ENCODE results near the gene RASSF6. TPM values are rescaled to one million over a fixed set of nuclear protein-coding genes. Genes with fewer than 3 reads are reported as not detected.
A peak's percentile ranks its signal among the peaks of the same experiment; 100 is the strongest.
"Not testable (repeated sequence)": the region's sequence is repeated elsewhere in the genome, so short reads cannot be mapped to it uniquely, and the experiment has no call there.

RASSF6 gene
- polyA plus RNA-seq, result not detected

- H3K4me1 Mint-ChIP-seq, result no peaks in the 10 kb centered on the region
- peaks cover 0 to 4% (median 2%) of the 10 kb centered on the region in 3 donors for H3K27me3 Mint-ChIP-seq (ENCODE audit: low read depth in 3 of 3)
- no peak within 1 kb of the TSS for H3K27ac Mint-ChIP-seq
- peaks cover 0 to 6% (median 0%) of the 10 kb centered on the region in 6 donors for H3K9me3 Mint-ChIP-seq
- H3K4me3 Mint-ChIP-seq, result no peak within 1 kb of the TSS
- DNase-seq, result no peak
- no peaks in the 10 kb centered on the region for H3K36me3 Mint-ChIP-seq
These were observed at the start of gene RASSF6 for GRCh38 chr4:73620115-73620792. RASSF6 (minus strand) TSS chr4:73620436; CDS start chr4:73611795, 8,641 bp downstream.

GRCh38 chr4:73669410-73670183 lies 49.4 kb upstream of the RASSF6 start:
- Mint-ChIP-seq H3K36me3 (no peaks in the 10 kb centered on the region), H3K27me3 (ENCODE audit: low read depth in 3 of 3) (peaks cover 0 to 2% (median 0%) of the 10 kb centered on the region in 3 donors)

GRCh38 chr4:73668782-73669201 lies 48.6 kb upstream of the RASSF6 start:
- Mint-ChIP-seq H3K4me3 (no peak overlapping the region), H3K36me3 (no peaks in the 10 kb centered on the region), H3K27ac (no peak overlapping the region), H3K4me1 (no peaks in the 10 kb centered on the region), H3K9me3 (peaks cover 0 to 3% (median 0%) of the 10 kb centered on the region in 6 donors), H3K27me3 (ENCODE audit: low read depth in 3 of 3) (peaks cover 0 to 2% (median 0%) of the 10 kb centered on the region in 3 donors)
- DNase-seq, result no peak

More at GRCh38 chr4:73669410-73670183, 49.4 kb upstream of the RASSF6 start:
- Mint-ChIP-seq H3K4me3 (no peak overlapping the region), H3K9me3 (peaks cover 0 to 3% (median 0%) of the 10 kb centered on the region in 6 donors), H3K27ac (no peak overlapping the region), H3K4me1 (no peaks in the 10 kb centered on the region)
- no peak for DNase-seq

- H3K4me1 Mint-ChIP-seq; H3K27ac Mint-ChIP-seq; H3K36me3 Mint-ChIP-seq; DNase-seq; H3K9me3 Mint-ChIP-seq; H3K4me3 Mint-ChIP-seq; H3K27me3 Mint-ChIP-seq (ENCODE audit: low read depth in 3 of 3): not testable (repeated sequence)
These were observed 45.7 kb upstream of the RASSF6 start for GRCh38 chr4:73665924-73666323.

- Mint-ChIP-seq H3K9me3 (no peaks in the 10 kb centered on the region), H3K36me3 (no peaks in the 10 kb centered on the region), H3K4me3 (no peak overlapping the region), H3K4me1 (no peaks in the 10 kb centered on the region), H3K27ac (no peak overlapping the region), H3K27me3 (ENCODE audit: low read depth in 3 of 3) (no peaks in the 10 kb centered on the region)
- DNase-seq, result no peak
These were observed 44.2 kb upstream of the RASSF6 start for GRCh38 chr4:73664470-73664869.

- Mint-ChIP-seq H3K27me3 (ENCODE audit: low read depth in 3 of 3) (no peaks in the 10 kb centered on the region), H3K4me1 (no peaks in the 10 kb centered on the region), H3K4me3 (no peak overlapping the region), H3K36me3 (no peaks in the 10 kb centered on the region), H3K9me3 (no peaks in the 10 kb centered on the region), H3K27ac (no peak overlapping the region)
- no peak for DNase-seq
These were observed 43.3 kb upstream of the RASSF6 start for GRCh38 chr4:73663576-73663975.

- no peak overlapping the region for H3K27ac Mint-ChIP-seq
- no peak for DNase-seq
- no peaks in the 10 kb centered on the region for H3K36me3 Mint-ChIP-seq
- no peaks in the 10 kb centered on the region for H3K27me3 Mint-ChIP-seq (ENCODE audit: low read depth in 3 of 3)
- H3K4me1 Mint-ChIP-seq, result no peaks in the 10 kb centered on the region
- no peaks in the 10 kb centered on the region for H3K9me3 Mint-ChIP-seq
- H3K4me3 Mint-ChIP-seq, result no peak overlapping the region
These were observed 42.7 kb upstream of the RASSF6 start for GRCh38 chr4:73662709-73663546.

- Mint-ChIP-seq H3K9me3 (no peaks in the 10 kb centered on the region), H3K4me3 (no peak overlapping the region), H3K27ac (no peak overlapping the region), H3K27me3 (ENCODE audit: low read depth in 3 of 3) (no peaks in the 10 kb centered on the region), H3K36me3 (no peaks in the 10 kb centered on the region), H3K4me1 (no peaks in the 10 kb centered on the region)
- DNase-seq, result no peak
These were observed 41.4 kb upstream of the RASSF6 start for GRCh38 chr4:73661646-73662119.

GRCh38 chr4:73660808-73661207 lies 40.6 kb upstream of the RASSF6 start:
- Mint-ChIP-seq H3K36me3 (no peaks in the 10 kb centered on the region), H3K4me3 (no peak overlapping the region), H3K4me1 (no peaks in the 10 kb centered on the region), H3K27me3 (ENCODE audit: low read depth in 3 of 3) (no peaks in the 10 kb centered on the region), H3K9me3 (no peaks in the 10 kb centered on the region), H3K27ac (no peak overlapping the region)
- DNase-seq, result no peak

GRCh38 chr4:73653695-73654106 lies 33.5 kb upstream of the RASSF6 start:
- peak in 1 of 3 donors; percentile 1 for DNase-seq
- Mint-ChIP-seq H3K36me3 (no peaks in the 10 kb centered on the region), H3K4me3 (no peak overlapping the region), H3K9me3 (no peaks in the 10 kb centered on the region), H3K4me1 (no peaks in the 10 kb centered on the region), H3K27ac (no peak overlapping the region), H3K27me3 (ENCODE audit: low read depth in 3 of 3) (peaks cover 1 to 2% (median 2%) of the 10 kb centered on the region in 3 donors)

GRCh38 chr4:73650250-73650649 lies 30.0 kb upstream of the RASSF6 start:
- H3K36me3 Mint-ChIP-seq, result no peaks in the 10 kb centered on the region
- no peaks in the 10 kb centered on the region for H3K4me1 Mint-ChIP-seq
- DNase-seq, result no peak
- H3K27ac Mint-ChIP-seq, result no peak overlapping the region
- H3K4me3 Mint-ChIP-seq, result no peak overlapping the region
- peaks cover 0 to 4% (median 0%) of the 10 kb centered on the region in 6 donors for H3K9me3 Mint-ChIP-seq
- peaks cover 2 to 4% (median 3%) of the 10 kb centered on the region in 3 donors for H3K27me3 Mint-ChIP-seq (ENCODE audit: low read depth in 3 of 3)

- Mint-ChIP-seq H3K4me3 (no peak overlapping the region), H3K27ac (no peak overlapping the region), H3K9me3 (peaks cover 0 to 7% (median 0%) of the 10 kb centered on the region in 6 donors), H3K27me3 (ENCODE audit: low read depth in 3 of 3) (peaks cover 2% of the 10 kb centered on the region in 3 donors), H3K36me3 (no peaks in the 10 kb centered on the region), H3K4me1 (no peaks in the 10 kb centered on the region)
- no peak for DNase-seq
These were observed 28.2 kb upstream of the RASSF6 start for GRCh38 chr4:73648478-73648877.

GRCh38 chr4:73646117-73646516 lies 25.9 kb upstream of the RASSF6 start:
- H3K27ac Mint-ChIP-seq, result no peak overlapping the region
- peaks cover 0 to 3% (median 2%) of the 10 kb centered on the region in 3 donors for H3K27me3 Mint-ChIP-seq (ENCODE audit: low read depth in 3 of 3)
- H3K4me1 Mint-ChIP-seq, result no peaks in the 10 kb centered on the region
- no peak overlapping the region for H3K4me3 Mint-ChIP-seq
- H3K36me3 Mint-ChIP-seq, result no peaks in the 10 kb centered on the region
- no peak for DNase-seq
- peaks cover 0 to 15% (median 0%) of the 10 kb centered on the region in 6 donors for H3K9me3 Mint-ChIP-seq

Data from immature natural killer cell (primary cell).